Measurements from ENCODE around the gene FAM83G. TPM values are rescaled to one million over a fixed set of nuclear protein-coding genes. Genes with fewer than 3 reads are reported as not detected.

FAM83G gene
- total RNA-seq, 1 experiment from 2014 or later: 24.3 TPM

DNA sequence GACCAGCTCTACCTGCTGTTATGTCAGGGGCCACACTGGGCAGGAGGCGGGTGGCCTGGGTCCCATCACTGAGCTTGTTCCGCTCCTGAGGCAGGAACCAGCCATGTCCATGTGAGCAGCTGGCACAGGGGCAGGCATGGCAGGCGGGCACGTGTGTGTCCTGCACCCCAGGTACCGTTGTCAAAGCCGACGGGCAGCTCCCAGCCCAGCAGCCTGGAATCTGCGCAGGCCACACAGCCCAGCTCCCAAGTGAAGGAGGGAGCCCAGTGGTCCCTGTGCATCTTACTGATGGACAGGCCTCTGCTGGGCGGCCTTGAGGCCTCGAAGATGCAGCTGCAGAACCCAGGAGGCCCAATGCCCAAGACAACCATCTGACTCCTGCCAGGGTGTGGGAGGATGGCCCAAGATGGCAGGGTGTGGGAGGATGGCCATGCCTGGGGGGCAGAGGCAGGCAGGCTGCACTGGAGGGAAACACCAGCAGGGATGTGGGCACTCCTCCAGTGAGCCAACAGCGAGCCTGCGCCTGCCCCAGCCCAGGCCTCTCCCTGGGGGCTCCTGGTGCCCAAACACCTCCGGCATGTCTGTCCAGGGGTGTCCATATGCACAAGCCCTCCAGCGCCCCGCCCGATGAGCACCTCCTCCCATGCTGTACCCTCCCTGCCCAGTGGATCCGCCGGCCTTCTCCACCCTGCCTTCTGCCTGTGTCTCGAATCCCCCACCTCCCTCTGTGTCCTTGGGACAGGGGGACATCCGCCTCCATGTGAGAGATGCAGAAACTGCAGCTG is 12.8 kb downstream of the FAM83G start:
- peaks cover 57% of the 10 kb centered on the region for H3K36me3 Mint-ChIP-seq (ENCODE audit: insufficient read depth, unreplicated experiment)
- no peak overlapping the region for H3K27ac Mint-ChIP-seq (ENCODE audit: unreplicated experiment)
- no peak overlapping the region for H3K4me3 Mint-ChIP-seq (ENCODE audit: unreplicated experiment)
- Histone ChIP-seq H3K4me3 (ENCODE audit: low read depth, low read length) (no peak overlapping the region), H3K27me3 (replicated peaks; ENCODE audit: control insufficient read depth, insufficient read depth, low read length) (no peaks in the 10 kb centered on the region), H3K4me1 (peaks cover 29% of the 10 kb centered on the region), H3K9me3 (peaks cover 7% of the 10 kb centered on the region; the same call in 1 of the 2 replicates), H3K36me3 (ENCODE audit: control insufficient read depth, insufficient read depth, low read length) (peaks cover 2% of the 10 kb centered on the region; the same call in 1 of the 2 replicates)
- intact Hi-C loops (cut with micrococcal nuclease; ENCODE audit: unreplicated experiment): no loop called here
- ChIA-PET POLR2A (no interaction called here), CTCF (no interaction called here)
- TF ChIP-seq, protein P1, sequence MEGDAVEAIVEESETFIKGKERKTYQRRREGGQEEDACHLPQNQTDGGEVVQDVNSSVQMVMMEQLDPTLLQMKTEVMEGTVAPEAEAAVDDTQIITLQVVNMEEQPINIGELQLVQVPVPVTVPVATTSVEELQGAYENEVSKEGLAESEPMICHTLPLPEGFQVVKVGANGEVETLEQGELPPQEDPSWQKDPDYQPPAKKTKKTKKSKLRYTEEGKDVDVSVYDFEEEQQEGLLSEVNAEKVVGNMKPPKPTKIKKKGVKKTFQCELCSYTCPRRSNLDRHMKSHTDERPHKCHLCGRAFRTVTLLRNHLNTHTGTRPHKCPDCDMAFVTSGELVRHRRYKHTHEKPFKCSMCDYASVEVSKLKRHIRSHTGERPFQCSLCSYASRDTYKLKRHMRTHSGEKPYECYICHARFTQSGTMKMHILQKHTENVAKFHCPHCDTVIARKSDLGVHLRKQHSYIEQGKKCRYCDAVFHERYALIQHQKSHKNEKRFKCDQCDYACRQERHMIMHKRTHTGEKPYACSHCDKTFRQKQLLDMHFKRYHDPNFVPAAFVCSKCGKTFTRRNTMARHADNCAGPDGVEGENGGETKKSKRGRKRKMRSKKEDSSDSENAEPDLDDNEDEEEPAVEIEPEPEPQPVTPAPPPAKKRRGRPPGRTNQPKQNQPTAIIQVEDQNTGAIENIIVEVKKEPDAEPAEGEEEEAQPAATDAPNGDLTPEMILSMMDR (IDR thresholded peaks at IDR 0.05; ENCODE audit: insufficient read depth in 1 of 2, low read depth in 1 of 2, low read length in 1 of 2, severe bottlenecking in 1 of 2, unreplicated experiment in 1 of 2): no peak
- no peaks in the 10 kb centered on the region for H3K27me3 Mint-ChIP-seq (ENCODE audit: insufficient read depth, unreplicated experiment)
- H3K9me3 Mint-ChIP-seq (ENCODE audit: unreplicated experiment): peaks cover 14% of the 10 kb centered on the region
- H3K4me1 Mint-ChIP-seq (ENCODE audit: low read depth, unreplicated experiment): peaks cover 16% of the 10 kb centered on the region
- DNase-seq: no peak
- BruUV-seq (replicated peaks): no TSS peak

- Histone ChIP-seq H3K4me3 (ENCODE audit: low read depth, low read length) (no peak overlapping the region), H3K4me1 (peaks cover 29% of the 10 kb centered on the region), H3K9me3 (peaks cover 4% of the 10 kb centered on the region; the same call in 1 of the 2 replicates), H3K27me3 (replicated peaks; ENCODE audit: control insufficient read depth, insufficient read depth, low read length) (no peaks in the 10 kb centered on the region), H3K36me3 (ENCODE audit: control insufficient read depth, insufficient read depth, low read length) (peaks cover 2% of the 10 kb centered on the region; the same call in 1 of the 2 replicates)
- CTCF ChIA-PET: no interaction called here
- POLR2A ChIA-PET: no interaction called here
- intact Hi-C loops (cut with micrococcal nuclease; ENCODE audit: unreplicated experiment): no loop called here
- TF ChIP-seq, protein P1 (IDR thresholded peaks at IDR 0.05; ENCODE audit: insufficient read depth in 1 of 2, low read depth in 1 of 2, low read length in 1 of 2, severe bottlenecking in 1 of 2, unreplicated experiment in 1 of 2): no peak
- Mint-ChIP-seq H3K36me3 (ENCODE audit: insufficient read depth, unreplicated experiment) (peaks cover 51% of the 10 kb centered on the region), H3K4me3 (ENCODE audit: unreplicated experiment) (no peak overlapping the region), H3K27ac (ENCODE audit: unreplicated experiment) (peak overlapping the region; percentile 11), H3K27me3 (ENCODE audit: insufficient read depth, unreplicated experiment) (no peaks in the 10 kb centered on the region), H3K9me3 (ENCODE audit: unreplicated experiment) (peaks cover 5% of the 10 kb centered on the region), H3K4me1 (ENCODE audit: low read depth, unreplicated experiment) (peaks cover 16% of the 10 kb centered on the region)
- no TSS peak for BruUV-seq (replicated peaks)
- no peak for DNase-seq
Observed at GRCh38 chr17:18990331-18990730, 14.2 kb downstream of the FAM83G start.

GRCh38 chr17:18988546-18989173 is 15.9 kb downstream of the FAM83G start:
- H3K4me3 ChIP-seq (ENCODE audit: low read depth, low read length): no peak overlapping the region
- Mint-ChIP-seq H3K27me3 (ENCODE audit: insufficient read depth, unreplicated experiment) (no peaks in the 10 kb centered on the region), H3K9me3 (ENCODE audit: unreplicated experiment) (no peaks in the 10 kb centered on the region), H3K4me1 (ENCODE audit: low read depth, unreplicated experiment) (peaks cover 16% of the 10 kb centered on the region), H3K4me3 (ENCODE audit: unreplicated experiment) (no peak overlapping the region), H3K36me3 (ENCODE audit: insufficient read depth, unreplicated experiment) (peaks cover 34% of the 10 kb centered on the region), H3K27ac (ENCODE audit: unreplicated experiment) (peak overlapping the region; percentile 80)
- peaks cover 37% of the 10 kb centered on the region for H3K4me1 ChIP-seq
- peaks cover 2% of the 10 kb centered on the region; the same call in 1 of the 2 replicates for H3K36me3 ChIP-seq (ENCODE audit: control insufficient read depth, insufficient read depth, low read length)
- DNase-seq: peak; percentile 84 to 89
- ChIA-PET POLR2A (no interaction called here), CTCF (interaction anchor here (1.6 kb wide), 1 partner anchor 28 kb away, joined by 11 read pairs; no protein-coding TSS in a partner anchor)
- no peaks in the 10 kb centered on the region for H3K9me3 ChIP-seq
- intact Hi-C loops (cut with micrococcal nuclease; ENCODE audit: unreplicated experiment): loop anchor here (1.0 to 2.0 kb wide), 2 partner anchors 16 to 28 kb away; partner anchors contain the start of gene FAM83G
- BruUV-seq (replicated peaks): no TSS peak
- TF ChIP-seq, protein P1 (IDR thresholded peaks at IDR 0.05; ENCODE audit: insufficient read depth in 1 of 2, low read depth in 1 of 2, low read length in 1 of 2, severe bottlenecking in 1 of 2, unreplicated experiment in 1 of 2): no peak
- no peaks in the 10 kb centered on the region for H3K27me3 ChIP-seq (replicated peaks; ENCODE audit: control insufficient read depth, insufficient read depth, low read length)

Measured in Caco-2 (cell line).